GM08714 (cell line): Measurements from ENCODE around the gene RPS24.

Source experiments
- H3K4me3 ChIP-seq: fragments of 200-500 bp; sonication (Bioruptor generic); 2 replicates; pipeline ENCODE4 v1.5.1; 2014; ENCODE audit warnings: mild to moderate bottlenecking, low read length, inconsistent platforms
- ZNF274 ChIP-seq: IDR thresholded peaks from 2 replicates; pipeline ENCODE4 v1.6.1; 2012; ENCODE audit warnings: mild to moderate bottlenecking, low read depth, low read length

The RPS24 gene

DNA sequence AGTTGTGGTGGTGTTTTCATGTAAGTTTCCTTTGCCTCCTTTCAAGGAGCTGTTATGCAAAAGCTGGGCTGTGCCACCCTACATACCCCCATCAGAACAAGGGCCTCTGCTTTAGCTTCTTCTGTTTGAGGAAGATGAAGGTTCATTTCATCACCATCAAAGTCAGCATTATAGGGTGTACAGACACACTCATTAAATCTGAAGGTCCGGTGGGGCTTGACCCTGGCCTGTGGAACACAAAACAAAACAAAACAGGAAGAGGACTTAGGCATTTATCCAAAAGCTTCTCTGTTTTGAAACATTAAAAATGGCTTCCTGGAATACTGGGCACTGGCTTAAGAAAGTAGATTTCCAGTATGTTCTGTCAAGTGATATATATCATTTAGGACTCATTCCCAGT lies 20.1 kb upstream of the RPS24 start:
- TF ChIP-seq ZNF274 = no peak
- H3K4me3 ChIP-seq = no peak overlapping the region

DNA sequence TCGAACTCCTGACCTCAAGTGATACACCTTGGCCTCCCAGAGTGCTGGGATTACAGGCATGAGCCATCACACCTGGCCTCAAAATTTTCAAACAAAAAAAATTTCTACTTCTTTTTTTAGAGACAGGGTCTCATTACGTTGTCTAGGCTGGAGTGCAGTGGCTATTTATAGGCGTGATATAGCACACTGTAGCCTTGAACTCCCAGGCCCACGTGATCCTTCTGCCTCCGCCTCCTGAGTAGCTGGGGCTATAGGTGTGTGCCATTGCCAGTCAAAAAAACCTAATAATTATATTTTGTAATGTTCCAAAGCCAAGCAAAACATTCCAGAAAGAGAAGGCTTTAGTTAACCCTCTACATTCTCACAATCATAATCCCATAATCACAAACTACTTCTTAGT lies 18.1 kb upstream of the RPS24 start:
- H3K4me3 ChIP-seq = no peak overlapping the region
- no peak for TF ChIP-seq ZNF274

DNA sequence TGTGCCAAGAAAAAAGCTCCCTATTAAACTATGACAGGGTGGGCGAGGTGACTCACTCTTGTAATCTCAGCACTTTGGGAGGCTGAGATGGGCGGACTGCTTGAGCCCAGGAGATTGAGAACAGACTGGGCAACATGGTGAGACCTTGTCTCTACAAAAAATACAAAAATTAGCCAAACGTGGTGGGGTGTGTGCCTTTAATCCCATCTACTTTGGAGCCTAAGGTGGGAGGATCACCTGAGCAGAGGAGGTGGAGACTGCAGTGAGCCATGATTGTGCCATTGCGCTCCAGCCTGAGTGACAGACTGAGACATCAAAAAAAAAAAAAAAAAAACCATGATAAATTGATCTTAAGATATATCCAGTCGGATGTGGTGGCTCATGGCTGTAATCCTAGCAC lies 15.8 kb upstream of the RPS24 start:
- no peak for TF ChIP-seq ZNF274

DNA sequence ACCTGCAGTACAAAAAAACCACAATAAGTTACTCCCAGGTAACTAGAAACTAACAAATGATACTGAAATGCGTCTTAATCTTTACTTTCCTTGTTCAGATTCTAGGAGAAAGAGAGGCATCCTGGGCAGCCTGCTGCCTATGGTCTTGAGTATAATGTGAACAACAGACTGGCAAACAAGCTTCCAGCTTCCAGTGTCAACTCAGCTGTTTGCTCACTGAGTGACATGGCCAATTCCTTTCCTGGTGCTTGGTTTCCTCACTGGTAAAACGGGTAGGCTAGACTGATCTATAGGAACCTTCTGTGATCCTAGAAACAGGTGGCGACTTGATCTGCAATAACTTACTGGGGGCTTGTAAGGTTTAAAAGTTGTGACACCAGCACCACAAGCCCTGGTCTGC lies 14.4 kb upstream of the RPS24 start:
- H3K4me3 ChIP-seq = no peak overlapping the region
- no peak for TF ChIP-seq ZNF274

More for the DNA sequence above, 15.8 kb upstream of the RPS24 start:
- no peak overlapping the region for H3K4me3 ChIP-seq

DNA sequence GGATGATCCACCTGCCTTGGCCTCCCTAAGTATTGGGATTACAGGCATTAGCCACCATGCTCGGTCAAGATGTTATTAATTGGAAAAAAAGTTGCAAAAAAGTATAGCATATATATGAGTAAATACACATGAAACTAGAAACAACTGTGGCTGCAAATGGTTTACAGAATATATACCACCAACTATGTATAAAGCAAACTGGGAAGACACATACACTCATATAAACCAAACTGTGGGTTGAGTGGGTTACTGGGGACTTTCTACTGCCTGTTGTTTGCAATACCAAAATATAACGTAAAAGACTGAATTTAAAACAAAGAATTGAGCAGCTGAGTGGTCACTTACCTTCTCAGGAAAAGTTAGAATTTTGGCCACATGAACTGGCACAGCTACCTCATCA lies 12.5 kb upstream of the RPS24 start:
- no peak overlapping the region for H3K4me3 ChIP-seq
- TF ChIP-seq ZNF274 = no peak

DNA sequence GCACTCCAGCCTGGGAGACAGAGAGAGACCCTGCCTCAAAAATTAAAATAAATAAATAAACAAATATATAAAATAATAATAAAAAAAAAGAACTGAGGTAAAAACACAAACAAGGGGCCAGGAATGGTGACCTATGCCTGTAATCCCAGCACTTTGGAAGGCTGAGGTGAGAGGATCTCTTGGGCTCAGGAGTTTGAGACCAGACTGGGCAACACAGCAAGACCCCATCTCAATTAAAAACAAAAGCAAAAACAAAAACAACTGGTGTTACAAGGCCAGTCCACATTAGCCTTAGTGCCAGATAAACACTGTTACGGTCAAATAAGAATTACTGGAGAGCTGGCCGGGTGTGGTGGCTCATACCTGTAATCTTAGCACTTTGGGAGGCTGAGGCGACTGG lies 9.9 kb upstream of the RPS24 start:
- no peak overlapping the region for H3K4me3 ChIP-seq
- no peak for TF ChIP-seq ZNF274

DNA sequence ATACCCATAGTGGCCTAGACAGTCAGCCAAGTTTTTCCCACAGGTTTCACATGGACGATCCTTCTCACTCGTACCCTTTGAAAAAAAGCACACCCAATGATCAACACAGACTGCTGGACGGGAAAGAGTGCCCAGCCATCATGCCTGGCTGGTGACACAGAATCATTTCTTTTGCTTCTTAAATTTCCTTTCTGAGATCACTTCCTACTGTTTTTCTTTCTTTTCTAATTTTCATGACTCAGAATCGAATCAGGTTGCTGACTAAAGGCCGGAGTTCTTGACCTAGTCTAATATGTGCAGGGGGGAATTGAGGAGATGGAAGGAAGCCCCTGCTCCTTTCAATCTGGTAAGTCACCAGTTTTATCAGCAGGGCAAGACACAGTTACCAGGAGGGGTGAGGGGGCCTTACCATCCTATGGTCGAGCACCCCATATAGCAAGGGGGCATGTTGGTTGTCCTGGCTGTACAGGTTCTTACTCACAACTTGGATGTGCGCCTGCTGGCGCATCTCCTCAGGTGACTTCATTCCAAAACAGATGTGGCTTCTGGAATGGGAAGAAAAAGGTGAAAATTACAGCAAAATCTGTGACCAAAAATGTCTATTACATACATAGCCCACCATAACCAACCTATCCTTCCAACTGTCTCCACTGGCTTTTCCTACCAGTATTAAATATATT lies 7.8 kb upstream of the RPS24 start:
- no peak for TF ChIP-seq ZNF274
- no peak overlapping the region for H3K4me3 ChIP-seq

DNA sequence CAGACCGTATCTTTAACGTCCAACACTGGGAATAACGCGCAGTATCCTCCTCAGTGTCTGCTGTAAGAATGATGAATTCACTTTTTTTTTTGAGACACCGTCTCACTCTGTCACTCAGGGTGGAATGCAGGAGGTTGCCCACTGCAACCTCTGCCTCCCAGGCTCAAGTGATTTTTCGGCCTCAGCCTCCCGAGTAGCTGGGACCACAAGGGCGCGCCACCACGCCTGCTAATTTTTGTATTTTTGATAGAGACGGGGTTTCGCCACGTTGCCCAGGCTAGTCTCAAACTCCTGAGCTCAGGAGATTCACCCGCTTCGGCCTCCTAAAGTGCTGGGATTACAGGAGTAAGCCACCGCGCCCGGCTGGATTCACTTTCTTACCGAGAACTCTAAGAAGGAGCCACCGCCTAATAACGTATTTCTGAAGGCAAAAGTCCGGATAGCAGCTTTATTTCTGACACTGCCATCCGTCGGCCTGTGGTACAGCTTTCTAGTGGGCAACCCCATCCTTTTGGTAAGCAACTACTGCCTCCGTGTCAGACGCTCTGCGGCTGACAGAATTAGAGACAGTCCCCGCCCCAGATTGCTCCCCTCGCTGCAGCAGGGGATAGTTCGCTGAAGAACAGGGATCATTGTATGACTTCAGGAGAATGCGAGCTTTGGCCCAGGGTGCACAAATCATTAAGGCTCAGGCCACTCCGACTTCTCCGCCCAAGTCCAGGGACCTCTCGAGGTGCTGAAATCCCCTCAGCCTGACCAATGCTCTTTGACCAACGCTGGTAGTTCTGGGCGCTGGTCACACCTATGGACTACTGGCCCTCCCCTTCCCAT lies 5.0 kb upstream of the RPS24 start:
- no peak for TF ChIP-seq ZNF274
- peak overlapping the region; percentile 85 for H3K4me3 ChIP-seq

DNA sequence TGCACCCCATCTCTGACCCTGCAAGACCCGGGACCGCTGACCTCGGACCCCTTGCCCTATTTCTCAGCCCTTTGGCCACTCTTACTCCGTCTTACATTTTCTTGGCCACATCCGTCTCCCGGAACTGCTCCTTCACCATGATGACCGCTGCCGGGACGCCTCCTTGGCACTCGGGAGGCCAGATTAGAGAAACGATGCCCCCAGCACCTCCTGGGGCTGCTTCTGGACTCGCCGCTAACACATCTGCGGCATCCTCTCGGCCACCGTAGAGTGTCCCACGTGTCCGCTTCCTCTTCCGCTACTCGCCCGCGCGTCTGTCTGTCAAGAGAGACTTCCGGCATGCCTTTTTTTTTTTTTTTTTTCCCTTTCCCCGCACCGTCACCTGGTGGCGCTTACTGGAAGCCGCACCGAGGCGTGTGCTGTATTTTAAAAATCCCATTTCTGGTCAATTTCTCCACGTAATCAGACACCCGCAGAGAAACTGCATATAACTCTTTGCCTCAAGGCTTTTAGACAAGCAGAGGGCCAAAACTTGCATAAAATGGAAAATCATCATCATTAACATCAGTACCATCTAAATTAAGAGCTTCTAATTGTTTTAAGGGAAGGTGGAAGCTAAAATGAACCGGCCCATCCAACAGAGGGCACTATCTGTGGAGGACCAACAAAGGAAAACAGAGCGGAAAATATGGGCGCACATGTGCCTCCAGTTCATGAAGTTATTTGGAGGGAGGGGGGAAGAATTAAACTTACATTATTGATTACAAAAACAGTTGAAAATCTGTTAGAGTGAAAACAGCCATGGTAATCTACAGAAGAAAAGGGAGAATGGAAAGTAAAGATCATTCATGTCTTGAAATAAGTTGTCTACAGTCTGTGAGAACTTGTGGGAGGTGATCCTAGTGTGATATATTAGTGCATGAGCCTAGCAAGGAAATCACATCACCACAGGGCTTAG lies 4.1 kb upstream of the RPS24 start, which contains the start of gene POLR3A:
TSS of gene POLR3A (minus strand) at position 247 of the 958 bp plus-strand sequence. CDS start at position 139, 108 bp downstream.
- TF ChIP-seq ZNF274 = no peak
- peak within 1 kb of the TSS; percentile 85 for H3K4me3 ChIP-seq

DNA sequence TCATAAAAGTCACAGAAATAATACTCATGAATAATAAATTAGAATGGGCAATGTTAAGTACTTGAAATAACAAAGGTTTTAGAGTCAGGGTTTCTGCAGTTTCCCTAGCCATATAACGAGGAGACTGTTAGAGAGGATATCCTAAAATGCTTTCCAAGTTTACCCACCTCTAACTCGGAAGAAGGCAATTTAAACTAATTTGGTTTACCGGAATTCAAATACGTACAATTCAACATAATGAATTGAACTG lies 351 bp upstream of the RPS24 start:
- no peak for TF ChIP-seq ZNF274
- peak overlapping the region; percentile 12; the same call in 1 of the 2 replicates for H3K4me3 ChIP-seq

DNA sequence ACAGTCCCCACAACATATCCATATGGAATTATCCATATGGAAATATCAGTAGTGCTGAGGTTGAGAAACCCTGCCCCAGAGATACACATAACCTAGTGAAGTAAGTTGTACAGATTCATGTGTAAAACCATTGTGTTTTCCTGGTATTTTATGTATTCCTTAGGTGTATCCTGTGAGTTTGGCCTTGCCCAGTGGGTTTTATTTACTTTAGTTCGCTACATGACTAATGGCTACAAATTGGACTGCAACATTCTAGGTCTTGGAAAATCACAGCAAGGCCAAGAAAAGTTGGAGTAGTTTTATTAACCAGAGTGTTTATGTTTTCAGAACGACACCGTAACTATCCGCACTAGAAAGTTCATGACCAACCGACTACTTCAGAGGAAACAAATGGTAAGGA lies 1.4 kb downstream of the RPS24 start:
- no peak for TF ChIP-seq ZNF274
- H3K4me3 ChIP-seq = peak overlapping the region; percentile 96

DNA sequence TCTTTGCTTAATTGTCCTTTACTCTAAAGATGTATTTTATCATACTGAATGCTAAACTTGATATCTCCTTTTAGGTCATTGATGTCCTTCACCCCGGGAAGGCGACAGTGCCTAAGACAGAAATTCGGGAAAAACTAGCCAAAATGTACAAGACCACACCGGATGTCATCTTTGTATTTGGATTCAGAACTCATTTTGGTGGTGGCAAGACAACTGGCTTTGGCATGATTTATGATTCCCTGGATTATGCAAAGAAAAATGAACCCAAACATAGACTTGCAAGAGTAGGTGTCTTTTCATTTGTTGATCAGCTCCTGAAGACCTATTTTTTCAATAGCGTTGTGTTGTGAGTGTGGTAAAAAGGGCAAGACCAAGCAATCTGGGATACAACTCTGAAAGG lies 1.8 kb downstream of the RPS24 start:
- TF ChIP-seq ZNF274 = no peak
- H3K4me3 ChIP-seq = peak overlapping the region; percentile 96

DNA sequence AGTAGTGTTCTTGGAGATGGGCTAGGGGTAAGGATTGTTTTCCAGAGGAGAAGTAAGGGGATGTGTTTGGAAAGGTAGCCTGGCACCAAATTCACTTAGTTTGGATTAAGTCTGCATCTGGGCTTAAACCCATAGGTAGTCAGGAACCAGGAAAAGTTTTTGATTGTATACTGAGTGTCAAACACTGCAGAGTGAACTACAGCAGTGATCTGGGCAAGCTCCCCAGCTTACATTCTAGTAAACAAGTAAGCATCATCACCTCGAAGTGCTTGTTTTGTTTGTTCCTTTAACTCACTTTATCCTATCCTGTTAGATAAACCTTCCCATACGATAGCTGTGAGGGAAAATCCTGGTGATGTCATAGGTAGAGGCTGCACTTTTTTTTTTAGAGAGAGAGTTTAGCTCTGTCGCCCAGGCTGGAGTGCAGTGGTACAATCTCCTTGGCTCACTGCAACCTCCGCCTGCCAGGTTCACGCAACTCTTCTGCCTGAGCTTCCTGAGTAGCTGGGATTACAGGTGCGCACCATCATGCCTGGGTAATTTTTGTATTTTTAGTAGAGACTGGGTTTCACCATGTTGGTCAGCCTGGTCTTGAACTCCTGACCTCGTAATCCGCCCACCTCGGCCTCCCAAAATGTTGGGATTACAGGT lies 2.4 kb downstream of the RPS24 start:
- no peak for TF ChIP-seq ZNF274
- H3K4me3 ChIP-seq = peak overlapping the region; percentile 96

DNA sequence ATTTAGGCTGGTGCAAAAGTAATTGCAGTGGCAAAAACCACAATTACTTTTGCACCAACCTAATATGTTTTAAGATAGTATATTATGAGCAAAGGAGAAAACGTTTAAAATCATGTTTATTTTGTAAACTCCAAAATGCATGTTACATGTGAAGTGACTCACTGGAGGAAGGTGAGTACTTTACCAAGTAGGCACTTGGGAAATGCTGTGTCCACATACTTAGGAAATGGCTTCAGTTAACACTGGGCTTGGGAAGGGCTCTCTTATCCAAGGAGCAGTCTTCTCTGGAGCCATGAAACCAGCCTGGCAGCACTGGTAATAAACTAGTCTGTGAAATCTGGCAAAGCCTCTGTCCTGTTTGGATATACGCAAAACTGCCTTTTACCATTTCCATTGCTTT lies 4.4 kb downstream of the RPS24 start:
- no peak overlapping the region for H3K4me3 ChIP-seq
- TF ChIP-seq ZNF274 = no peak
